GM12878 (cell line): ENCODE results near the gene SETD4. TPM values are rescaled to one million over a fixed set of nuclear protein-coding genes. Genes with fewer than 3 reads are reported as not detected.

Experiments used
- ATAC-seq: fragments of 200-7000 bp; cut with Tn5 transposase; 3 replicates; pipeline ENCODE4 v1.9.1; 2020; ENCODE audit warnings: mild to moderate bottlenecking, moderate library complexity
- BruUV-seq: library from RNA; stranded (reverse); fragments of 400-500 nt; replicated peaks from 2 replicates; lab custom pipeline; 2021; lab: Mats Ljungman, UMichigan
- CTCF ChIA-PET: fragments of 300-600 bp; sonication (Branson Sonifier 250); formaldehyde crosslinking; extraction: SDS; loops from one replicate; lab custom pipeline; 2021; ENCODE audit warnings: inconsistent platforms; lab: Yijun Ruan, JAX
- POLR2A ChIA-PET: fragments of 350-600 bp; formaldehyde crosslinking; extraction: SDS; loops from one replicate; lab custom pipeline; 2021; ENCODE audit warnings: inconsistent platforms; lab: Charles Lee
- RAD21 ChIA-PET: fragments of 300-600 bp; sonication (Branson Sonifier 250); formaldehyde crosslinking; loops from one replicate; lab custom pipeline; 2023; ENCODE audit warnings: antibody characterized with exemption; ENCODE audit not compliant: unreplicated experiment; lab: Charles Lee
- SMC1A ChIA-PET: fragments of 300-600 bp; sonication (Branson Sonifier 250); formaldehyde crosslinking; loops from one replicate; lab custom pipeline; 2023; ENCODE audit not compliant: unreplicated experiment, uncharacterized antibody; lab: Charles Lee
- DNase-seq: peaks from one replicate; pipeline ENCODE4 v3.0.0-alpha.2; 2011; ENCODE audit warnings: low read depth, low spot score
- FAIRE-seq: peaks from 3 replicates; lab custom pipeline; 2011; peaks lifted over from hg19 to GRCh38; lab: Jason Lieb, UNC
- H2AFZ ChIP-seq: 2 replicates; pipeline ENCODE4 v1.6.0; 2011; ENCODE audit warnings: low read depth, low read length, control low read depth; ENCODE audit not compliant: control insufficient read depth
- H3K27ac ChIP-seq: 2 replicates; pipeline ENCODE4 v1.5.1; 2011; ENCODE audit warnings: control low read depth; ENCODE audit not compliant: control insufficient read depth, insufficient read depth
- H3K27me3 ChIP-seq, 2 experiments: replicated peaks in 1 of 2; 2 replicates each; pipeline versions ENCODE4 v1.6.0 to v1.6.1; 2011; ENCODE audit warnings: low read length in 1 of 2; ENCODE audit not compliant: control insufficient read depth in 2 of 2, insufficient read depth in 2 of 2
- H3K36me3 ChIP-seq, 2 experiments: 2 replicates each; pipeline ENCODE4 v1.5.1; 2011; ENCODE audit warnings: low read length in 1 of 2; ENCODE audit not compliant: control insufficient read depth in 2 of 2, insufficient read depth in 2 of 2
- H3K4me1 ChIP-seq: 2 replicates; pipeline ENCODE4 v1.6.1; 2011; ENCODE audit warnings: mild to moderate bottlenecking, low read length, moderate library complexity, mixed read lengths; ENCODE audit not compliant: control insufficient read depth, insufficient read depth
- H3K4me2 ChIP-seq: 2 replicates; pipeline ENCODE4 v1.6.0; 2011; ENCODE audit warnings: control low read depth; ENCODE audit not compliant: control insufficient read depth, insufficient read depth
- H3K4me3 ChIP-seq: fragments of 200-600 bp; sonication (generic); 2 replicates; pipeline ENCODE4 v1.5.1; 2016
- H3K79me2 ChIP-seq: 2 replicates; pipeline ENCODE4 v1.6.0; 2011; ENCODE audit warnings: low read length; ENCODE audit not compliant: control insufficient read depth, insufficient read depth
- H3K9ac ChIP-seq: 2 replicates; pipeline ENCODE4 v1.8.0; 2011; ENCODE audit warnings: low read length, control low read depth, mixed read lengths; ENCODE audit not compliant: control insufficient read depth, insufficient read depth
- H3K9me3 ChIP-seq: replicated peaks from 3 replicates; pipeline ENCODE4 v1.5.1; 2011; ENCODE audit warnings: mild to moderate bottlenecking, low read length; ENCODE audit not compliant: control insufficient read depth, insufficient read depth
- H4K20me1 ChIP-seq: 2 replicates; pipeline ENCODE4 v1.6.0; 2011; ENCODE audit not compliant: control insufficient read depth, insufficient read depth
- BHLHE40 ChIP-seq, 2 experiments: fragments of 450-650 bp in 1 of 2; IDR thresholded peaks; 2 replicates each; pipeline ENCODE4 v1.6.1; 2011 to 2017; ENCODE audit warnings: low read depth in 2 of 2, borderline replicate concordance in 1 of 2, improper control_type of control experiment in 1 of 2, low read length in 1 of 2, mild to moderate bottlenecking in 1 of 2
- FOXM1 ChIP-seq: IDR thresholded peaks from 2 replicates; pipeline ENCODE4 v1.6.1; 2012; ENCODE audit warnings: low read depth, mild to moderate bottlenecking, inconsistent platforms, low read length, moderate library complexity
- IKZF2 ChIP-seq, 2 experiments: fragments of 450-650 bp; IDR thresholded peaks; 2 replicates each; pipeline ENCODE4 v1.6.1; 2017; ENCODE audit warnings: mild to moderate bottlenecking in 2 of 2, moderate library complexity in 2 of 2
- IRF4 ChIP-seq: IDR thresholded peaks from 2 replicates; pipeline ENCODE4 v1.6.1; 2011; ENCODE audit warnings: low read depth, low read length
- MYB ChIP-seq: fragments of 150-350 bp; IDR thresholded peaks from 2 replicates; pipeline ENCODE4 v1.6.1; 2014; ENCODE audit warnings: mild to moderate bottlenecking, low read depth, low read length, borderline replicate concordance
- NFXL1 ChIP-seq: fragments of 450-650 bp; IDR thresholded peaks from 2 replicates; pipeline ENCODE4 v1.6.1; 2017; ENCODE audit warnings: antibody characterized with exemption, mild to moderate bottlenecking, borderline replicate concordance
- STAT3 ChIP-seq: IDR thresholded peaks from 2 replicates; pipeline ENCODE4 v1.6.1; 2011; ENCODE audit warnings: low read depth, low read length, improper control_type of control experiment
- ZNF622 ChIP-seq: fragments of 450-650 bp; IDR thresholded peaks from 2 replicates; pipeline ENCODE4 v1.6.1; 2017; ENCODE audit warnings: mild to moderate bottlenecking, inconsistent platforms
- in situ Hi-C: fragments of 300-500 bp; cut with MboI; formaldehyde crosslinking; loops from 9 replicates; pipeline ENCODE4 v1.14.3; 2018; ENCODE audit warnings: mixed read lengths
- intact Hi-C: fragments of 100-400 bp; cut with micrococcal nuclease; formaldehyde crosslinking; loops from one replicate; pipeline ENCODE4 v1.14.2; 2022; ENCODE audit not compliant: unreplicated experiment
- polyA plus RNA-seq, 11 experiments: library from polyadenylated mRNA; depleted of rRNA in 4 of 11; unstranded in 6 of 11; stranded (reverse) in 5 of 11; fragments of >200 nt; fragmentation: Nextera tagmentation in 4 of 11; fragmentation: Illumina TruSeq in 1 of 11; extraction: Ambion mirVana in 4 of 11; extraction: Trizol in 1 of 11; gene quantifications; 1 replicate in 1 of 11; 2 replicates in 10 of 11; pipeline versions ENCODE4 v1.2.1 to v1.2.3, GENCODE V29; 2011 to 2016; ENCODE audit warnings: inconsistent platforms in 2 of 11, missing spikeins in 2 of 11, low read depth in 1 of 11
- total RNA-seq, 4 experiments: library from RNA; depleted of rRNA in 3 of 4; stranded (reverse); fragments of >200 nt in 3 of 4; fragmentation: Illumina TruSeq in 1 of 4; extraction: Trizol in 1 of 4; gene quantifications; 2 replicates each; pipeline versions ENCODE4 v1.2.1 to v1.2.3, GENCODE V29; 2013 to 2021
- TF ChIP-seq, protein P1 (sequence below): fragments of 450-650 bp; IDR thresholded peaks from 2 replicates; pipeline ENCODE4 v1.6.1; 2018; ENCODE audit warnings: mild to moderate bottlenecking, low read depth, moderate library complexity; ENCODE audit not compliant: partially characterized antibody

SETD4 gene
- total and polyA plus RNA-seq, 10 of the 15 experiments (the other 5 are each of a cell fraction or from before 2014, with no cell fraction given), result 10.3 to 37.0 (median 18.6) TPM

DNA sequence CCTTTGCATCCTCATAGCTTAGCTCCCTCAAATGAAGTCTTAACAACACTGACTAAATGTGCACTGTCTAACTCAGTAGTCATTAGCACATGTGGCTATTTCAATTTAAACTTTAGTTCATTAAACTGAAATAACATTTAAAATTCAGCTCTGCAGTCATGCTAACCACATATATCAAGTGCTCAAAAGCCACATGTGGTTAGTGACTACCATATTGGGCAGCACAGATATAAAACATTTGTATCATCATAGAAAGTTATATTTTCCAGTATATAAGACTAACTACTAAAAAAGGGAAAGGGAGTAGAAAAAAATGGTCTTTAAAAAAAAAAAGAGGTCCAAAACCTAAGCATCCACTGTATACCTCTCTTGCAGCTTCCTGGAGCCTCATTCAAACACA is 64.1 kb downstream of the SETD4 start:
- ChIA-PET RAD21 (interaction anchor here (0.6 kb wide), 1 partner anchor 1028 kb away, joined by 3 read pairs; no protein-coding TSS in a partner anchor), POLR2A (no interaction called here), SMC1A (no interaction called here), CTCF (no interaction called here)
- intact Hi-C loops (no loop called here), in situ Hi-C loops (no loop called here)
- H3K9ac ChIP-seq, result no peak overlapping the region
- TF ChIP-seq IKZF2 (IDR thresholded peaks at IDR 0.05) (no peak), IRF4 (no peak), ZNF622 (no peak), BHLHE40 (IDR thresholded peaks at IDR 0.05; ENCODE audit: borderline replicate concordance in 1 of 2, low read depth in 2 of 2, low read length in 1 of 2) (no peak), NFXL1 (no peak), MYB (no peak), FOXM1 (no peak), STAT3 (no peak)
- TF ChIP-seq, protein P1, sequence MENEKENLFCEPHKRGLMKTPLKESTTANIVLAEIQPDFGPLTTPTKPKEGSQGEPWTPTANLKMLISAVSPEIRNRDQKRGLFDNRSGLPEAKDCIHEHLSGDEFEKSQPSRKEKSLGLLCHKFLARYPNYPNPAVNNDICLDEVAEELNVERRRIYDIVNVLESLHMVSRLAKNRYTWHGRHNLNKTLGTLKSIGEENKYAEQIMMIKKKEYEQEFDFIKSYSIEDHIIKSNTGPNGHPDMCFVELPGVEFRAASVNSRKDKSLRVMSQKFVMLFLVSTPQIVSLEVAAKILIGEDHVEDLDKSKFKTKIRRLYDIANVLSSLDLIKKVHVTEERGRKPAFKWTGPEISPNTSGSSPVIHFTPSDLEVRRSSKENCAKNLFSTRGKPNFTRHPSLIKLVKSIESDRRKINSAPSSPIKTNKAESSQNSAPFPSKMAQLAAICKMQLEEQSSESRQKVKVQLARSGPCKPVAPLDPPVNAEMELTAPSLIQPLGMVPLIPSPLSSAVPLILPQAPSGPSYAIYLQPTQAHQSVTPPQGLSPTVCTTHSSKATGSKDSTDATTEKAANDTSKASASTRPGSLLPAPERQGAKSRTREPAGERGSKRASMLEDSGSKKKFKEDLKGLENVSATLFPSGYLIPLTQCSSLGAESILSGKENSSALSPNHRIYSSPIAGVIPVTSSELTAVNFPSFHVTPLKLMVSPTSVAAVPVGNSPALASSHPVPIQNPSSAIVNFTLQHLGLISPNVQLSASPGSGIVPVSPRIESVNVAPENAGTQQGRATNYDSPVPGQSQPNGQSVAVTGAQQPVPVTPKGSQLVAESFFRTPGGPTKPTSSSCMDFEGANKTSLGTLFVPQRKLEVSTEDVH, result no peak
- H3K79me2 ChIP-seq, result no peaks in the 10 kb centered on the region
- H3K4me2 ChIP-seq, result no peak overlapping the region
- no peaks in the 10 kb centered on the region for H4K20me1 ChIP-seq
- no peak overlapping the region for H3K4me3 ChIP-seq
- ATAC-seq (no peak), DNase-seq (no peak), FAIRE-seq (no peak)
- peaks cover 0 to 3% of the 10 kb centered on the region in 2 experiments; a peak in 2 of 4 replicates for H3K27me3 ChIP-seq
- H3K4me1 ChIP-seq, result no peaks in the 10 kb centered on the region
- BruUV-seq, result no TSS peak
- H3K27ac ChIP-seq, result no peak overlapping the region
- no peaks in the 10 kb centered on the region for H3K36me3 ChIP-seq
- H2AFZ ChIP-seq, result no peak overlapping the region
- H3K9me3 ChIP-seq, result no peaks in the 10 kb centered on the region; the same call in 2 of the 3 replicates
